Kidney glomerular epithelial cell (primary cell): Measurements from ENCODE around the gene ITPR2.
"Not testable (repeated sequence)": the region's sequence is repeated elsewhere in the genome, so short reads cannot be mapped to it uniquely, and the experiment has no call there.

Experiments used
- DNase-seq: peaks from one replicate; lab custom pipeline; 2025; lab: John Stamatoyannopoulos, UW

The ITPR2 gene

GRCh38 chr12:26729137-26729671 lies 103.8 kb downstream of the ITPR2 start:
- DNase-seq = not testable (repeated sequence)

GRCh38 chr12:26728205-26729050 lies 104.6 kb downstream of the ITPR2 start:
- DNase-seq = no peak

GRCh38 chr12:26727482-26728204 lies 105.4 kb downstream of the ITPR2 start:
- DNase-seq = no peak

GRCh38 chr12:26726956-26727355 lies 106.0 kb downstream of the ITPR2 start:
- peak; percentile 18 for DNase-seq

GRCh38 chr12:26725276-26725916 lies 107.6 kb downstream of the ITPR2 start:
- no peak for DNase-seq

GRCh38 chr12:26724309-26724702 lies 108.7 kb downstream of the ITPR2 start:
- no peak for DNase-seq

GRCh38 chr12:26723379-26724308 lies 109.3 kb downstream of the ITPR2 start:
- peak; percentile 69 for DNase-seq

GRCh38 chr12:26721800-26722199 lies 111.2 kb downstream of the ITPR2 start:
- DNase-seq = no peak

GRCh38 chr12:26719852-26720251 lies 113.1 kb downstream of the ITPR2 start:
- no peak for DNase-seq

- no peak for DNase-seq
These were observed 115.2 kb downstream of the ITPR2 start for GRCh38 chr12:26717757-26718156.

GRCh38 chr12:26715232-26715631 lies 117.8 kb downstream of the ITPR2 start:
- no peak for DNase-seq

- DNase-seq = no peak
These were observed 119.1 kb downstream of the ITPR2 start for GRCh38 chr12:26713885-26714383.

- no peak for DNase-seq
These were observed 120.1 kb downstream of the ITPR2 start for GRCh38 chr12:26712892-26713291.

- DNase-seq = no peak
These were observed 121.4 kb downstream of the ITPR2 start for GRCh38 chr12:26711569-26711968.

- DNase-seq = no peak
These were observed 121.9 kb downstream of the ITPR2 start for GRCh38 chr12:26711072-26711471.

- DNase-seq = no peak
These were observed 127.1 kb downstream of the ITPR2 start for GRCh38 chr12:26705851-26706250.

- DNase-seq = no peak
These were observed 128.1 kb downstream of the ITPR2 start for GRCh38 chr12:26704684-26705460.

- DNase-seq = no peak
These were observed 128.8 kb downstream of the ITPR2 start for GRCh38 chr12:26704214-26704613.

- no peak for DNase-seq
These were observed 130.3 kb downstream of the ITPR2 start for GRCh38 chr12:26702741-26703140.

GRCh38 chr12:26701604-26702215 lies 131.3 kb downstream of the ITPR2 start:
- peak; percentile 53 for DNase-seq
